Parathyroid adenoma (tissue), 2 donors: ENCODE data around the gene HK2.
A peak's percentile ranks its signal among the peaks of the same experiment; 100 is the strongest.

Experiments used
- H2AFZ ChIP-seq: fragments of 300-600 bp; sonication (generic); one replicate; pipeline ENCODE4 v1.7.0; 2017; ENCODE audit warnings: antibody characterized with exemption, mild to moderate bottlenecking
- H3K27ac ChIP-seq: fragments of 300-600 bp; sonication (generic); one replicate; pipeline ENCODE4 v1.7.0; 2017
- H3K27me3 ChIP-seq: fragments of 300-600 bp; sonication (generic); one replicate; pipeline ENCODE4 v1.7.0; 2017; ENCODE audit warnings: low read length; ENCODE audit not compliant: control insufficient read depth, insufficient read depth
- H3K36me3 ChIP-seq: fragments of 300-600 bp; sonication (generic); one replicate; pipeline ENCODE4 v1.7.0; 2017; ENCODE audit warnings: low read length; ENCODE audit not compliant: control insufficient read depth, insufficient read depth
- H3K4me1 ChIP-seq: fragments of 300-600 bp; sonication (generic); one replicate; pipeline ENCODE4 v1.7.0; 2017; ENCODE audit warnings: control low read depth
- H3K4me2 ChIP-seq: fragments of 300-600 bp; sonication (generic); one replicate; pipeline ENCODE4 v1.7.0; 2017; ENCODE audit warnings: low read length
- H3K4me3 ChIP-seq: fragments of 300-600 bp; sonication (generic); one replicate; pipeline ENCODE4 v1.7.0; 2017; ENCODE audit warnings: low read depth, low read length
- H3K79me2 ChIP-seq: fragments of 300-600 bp; sonication (generic); one replicate; pipeline ENCODE4 v1.7.0; 2017; ENCODE audit warnings: control low read depth
- H3K9ac ChIP-seq: fragments of 300-600 bp; sonication (generic); one replicate; pipeline ENCODE4 v1.7.0; 2017; ENCODE audit warnings: mild to moderate bottlenecking
- H3K9me3 ChIP-seq: fragments of 300-600 bp; sonication (generic); one replicate; pipeline ENCODE4 v1.7.0; 2017; ENCODE audit warnings: low read length; ENCODE audit not compliant: control insufficient read depth
- CTCF ChIP-seq: fragments of 300-600 bp; sonication (generic); IDR thresholded peaks from one replicate; pipeline ENCODE4 v1.7.0; 2017; ENCODE audit warnings: antibody characterized with exemption, mild to moderate bottlenecking
- donor health status: primary hyperparathyroidism.

HK2 gene

GRCh38 chr2:74834792-74835755 is 1.1 kb downstream of the HK2 start:
- H3K4me2 ChIP-seq: peak overlapping the region; percentile 82
- H3K27ac ChIP-seq: no peak overlapping the region
- no peaks in the 10 kb centered on the region for H3K79me2 ChIP-seq
- no peak overlapping the region for H3K9ac ChIP-seq
- H3K4me3 ChIP-seq: peak overlapping the region; percentile 55
- no peak for TF ChIP-seq CTCF
- peak overlapping the region; percentile 61 for H2AFZ ChIP-seq
- H3K27me3 ChIP-seq: no peaks in the 10 kb centered on the region
- H3K36me3 ChIP-seq: no peaks in the 10 kb centered on the region
- H3K4me1 ChIP-seq: no peaks in the 10 kb centered on the region
- H3K9me3 ChIP-seq: no peaks in the 10 kb centered on the region

- peak; percentile 80 for TF ChIP-seq CTCF
- Histone ChIP-seq H3K4me3 (peak overlapping the region; percentile 55), H3K4me2 (peak overlapping the region; percentile 82), H3K9ac (no peak overlapping the region), H3K9me3 (no peaks in the 10 kb centered on the region), H3K36me3 (no peaks in the 10 kb centered on the region), H3K4me1 (no peaks in the 10 kb centered on the region), H3K27ac (no peak overlapping the region), H3K27me3 (no peaks in the 10 kb centered on the region), H3K79me2 (no peaks in the 10 kb centered on the region), H2AFZ (no peak overlapping the region)
Measured at GRCh38 chr2:74835831-74836674, 2.1 kb downstream of the HK2 start.

GRCh38 chr2:74836675-74837401 is 2.9 kb downstream of the HK2 start:
- no peak for TF ChIP-seq CTCF
- H3K79me2 ChIP-seq: no peaks in the 10 kb centered on the region
- no peak overlapping the region for H3K9ac ChIP-seq
- H3K4me2 ChIP-seq: no peak overlapping the region
- no peak overlapping the region for H3K27ac ChIP-seq
- H3K4me3 ChIP-seq: no peak overlapping the region
- no peaks in the 10 kb centered on the region for H3K4me1 ChIP-seq
- H3K27me3 ChIP-seq: no peaks in the 10 kb centered on the region
- H3K9me3 ChIP-seq: no peaks in the 10 kb centered on the region
- H2AFZ ChIP-seq: no peak overlapping the region
- H3K36me3 ChIP-seq: no peaks in the 10 kb centered on the region

- no peaks in the 10 kb centered on the region for H3K36me3 ChIP-seq
- H3K9ac ChIP-seq: no peak overlapping the region
- TF ChIP-seq CTCF: no peak
- no peaks in the 10 kb centered on the region for H3K27me3 ChIP-seq
- no peak overlapping the region for H2AFZ ChIP-seq
- H3K4me3 ChIP-seq: no peak overlapping the region
- H3K4me1 ChIP-seq: peaks cover 26% of the 10 kb centered on the region
- no peaks in the 10 kb centered on the region for H3K79me2 ChIP-seq
- H3K27ac ChIP-seq: no peak overlapping the region
- H3K4me2 ChIP-seq: no peak overlapping the region
- no peaks in the 10 kb centered on the region for H3K9me3 ChIP-seq
Measured at GRCh38 chr2:74841641-74842040, 7.7 kb downstream of the HK2 start.
